ENCODE data around the gene GRID1.

GRCh38 chr10:86023336-86023735 is 343.3 kb downstream of the GRID1 start:
- TF ChIP-seq POLR2AphosphoS5 (IDR thresholded peaks at IDR 0.05; ENCODE audit: low read depth, low read length), result no peak
- TF ChIP-seq, protein P1, sequence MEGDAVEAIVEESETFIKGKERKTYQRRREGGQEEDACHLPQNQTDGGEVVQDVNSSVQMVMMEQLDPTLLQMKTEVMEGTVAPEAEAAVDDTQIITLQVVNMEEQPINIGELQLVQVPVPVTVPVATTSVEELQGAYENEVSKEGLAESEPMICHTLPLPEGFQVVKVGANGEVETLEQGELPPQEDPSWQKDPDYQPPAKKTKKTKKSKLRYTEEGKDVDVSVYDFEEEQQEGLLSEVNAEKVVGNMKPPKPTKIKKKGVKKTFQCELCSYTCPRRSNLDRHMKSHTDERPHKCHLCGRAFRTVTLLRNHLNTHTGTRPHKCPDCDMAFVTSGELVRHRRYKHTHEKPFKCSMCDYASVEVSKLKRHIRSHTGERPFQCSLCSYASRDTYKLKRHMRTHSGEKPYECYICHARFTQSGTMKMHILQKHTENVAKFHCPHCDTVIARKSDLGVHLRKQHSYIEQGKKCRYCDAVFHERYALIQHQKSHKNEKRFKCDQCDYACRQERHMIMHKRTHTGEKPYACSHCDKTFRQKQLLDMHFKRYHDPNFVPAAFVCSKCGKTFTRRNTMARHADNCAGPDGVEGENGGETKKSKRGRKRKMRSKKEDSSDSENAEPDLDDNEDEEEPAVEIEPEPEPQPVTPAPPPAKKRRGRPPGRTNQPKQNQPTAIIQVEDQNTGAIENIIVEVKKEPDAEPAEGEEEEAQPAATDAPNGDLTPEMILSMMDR (IDR thresholded peaks at IDR 0.05), result no peak
